ENCODE results near the gene PRRX2. TPM values are rescaled to one million over a fixed set of nuclear protein-coding genes. Genes with fewer than 3 reads are reported as not detected.
"Not testable (repeated sequence)": the region's sequence is repeated elsewhere in the genome, so short reads cannot be mapped to it uniquely, and the experiment has no call there.

Gene PRRX2
- total and polyA plus RNA-seq, 9 donors: 0.20 to 4.0 (median 0.77) TPM

- Histone ChIP-seq H3K4me1 (ENCODE audit: insufficient read depth) (no peaks in the 10 kb centered on the region), H3K27me3 (no peaks in the 10 kb centered on the region), H3K9me3 (no peaks in the 10 kb centered on the region), H3K36me3 (no peaks in the 10 kb centered on the region), H3K27ac (no peak overlapping the region), H3K4me3 (no peak overlapping the region)
- no peak for DNase-seq
- 59 to 81% (median 77%) methylated on average over 2 of the region's 2 CpGs for WGBS, 3 donors
- TF ChIP-seq EP300 (IDR thresholded peaks at IDR 0.05) (no peak), POLR2A (IDR thresholded peaks at IDR 0.05) (no peak), CTCF (IDR thresholded peaks at IDR 0.05) (no peak)
- intact Hi-C loops (cut with DNase I): no loop called here
Observed at GRCh38 chr9:129661029-129661428, 4.4 kb upstream of the PRRX2 start.

- WGBS, 3 donors: 57 to 76% (median 59%) methylated on average over 3 of the region's 3 CpGs
- intact Hi-C loops (cut with DNase I); H3K27ac ChIP-seq; DNase-seq; H3K9me3 ChIP-seq; H3K4me1 ChIP-seq (ENCODE audit: insufficient read depth); H3K27me3 ChIP-seq; H3K36me3 ChIP-seq; H3K4me3 ChIP-seq: not testable (repeated sequence)
Observed at GRCh38 chr9:129662239-129662638, 3.2 kb upstream of the PRRX2 start.

- Histone ChIP-seq H3K4me1 (ENCODE audit: insufficient read depth) (no peaks in the 10 kb centered on the region), H3K9me3 (no peaks in the 10 kb centered on the region), H3K4me3 (peak overlapping the region; percentile 23), H3K27me3 (no peaks in the 10 kb centered on the region), H3K27ac (no peak overlapping the region), H3K36me3 (no peaks in the 10 kb centered on the region)
- TF ChIP-seq EP300 (IDR thresholded peaks at IDR 0.05): no peak
- TF ChIP-seq POLR2A (IDR thresholded peaks at IDR 0.05): no peak
- TF ChIP-seq CTCF (IDR thresholded peaks at IDR 0.05): no peak
- DNase-seq: no peak
- intact Hi-C loops (cut with DNase I): loop anchor here in 1 of 4 donors (5.0 kb wide), 1 partner anchor 817 kb away; no protein-coding TSS in a partner anchor
- 10 to 16% (median 15%) methylated on average over 36 of the region's 36 CpGs for WGBS, 3 donors
Observed at GRCh38 chr9:129664746-129665388, 580 bp upstream of the PRRX2 start.

- Histone ChIP-seq H3K9me3 (no peaks in the 10 kb centered on the region), H3K4me1 (ENCODE audit: insufficient read depth) (no peaks in the 10 kb centered on the region), H3K27ac (no peak overlapping the region), H3K27me3 (no peaks in the 10 kb centered on the region), H3K36me3 (no peaks in the 10 kb centered on the region), H3K4me3 (peak overlapping the region; percentile 23)
- no peak for DNase-seq
- TF ChIP-seq CTCF (IDR thresholded peaks at IDR 0.05) (no peak), POLR2A (IDR thresholded peaks at IDR 0.05) (no peak), EP300 (IDR thresholded peaks at IDR 0.05) (no peak)
- intact Hi-C loops (cut with DNase I): loop anchor here in 1 of 4 donors (5.0 kb wide), 1 partner anchor 816 kb away; no protein-coding TSS in a partner anchor
- 2 to 3% (median 2%) methylated on average over 30 to 88 of the region's 88 CpGs for WGBS, 3 donors
Observed at GRCh38 chr9:129665814-129666520, 520 bp downstream of the PRRX2 start.

- Histone ChIP-seq H3K27ac (no peak overlapping the region), H3K9me3 (no peaks in the 10 kb centered on the region), H3K4me3 (no peak overlapping the region), H3K27me3 (no peaks in the 10 kb centered on the region), H3K36me3 (no peaks in the 10 kb centered on the region), H3K4me1 (ENCODE audit: insufficient read depth) (no peaks in the 10 kb centered on the region)
- no peak for DNase-seq
- 20 to 24% (median 23%) methylated on average over 13 of the region's 13 CpGs for WGBS, 3 donors
- TF ChIP-seq EP300 (IDR thresholded peaks at IDR 0.05) (no peak), POLR2A (IDR thresholded peaks at IDR 0.05) (no peak), CTCF (IDR thresholded peaks at IDR 0.05) (no peak)
- intact Hi-C loops (cut with DNase I): loop anchor here in 1 of 4 donors (5.0 kb wide), 1 partner anchor 816 kb away; no protein-coding TSS in a partner anchor
Observed at GRCh38 chr9:129666575-129666974, 1.1 kb downstream of the PRRX2 start.
